Measurements from ENCODE around the gene FAM222A. TPM values are rescaled to one million over a fixed set of nuclear protein-coding genes. Genes with fewer than 3 reads are reported as not detected.

FAM222A gene
- total and polyA plus RNA-seq, 7 donors = 1.1 to 3.3 (median 2.1) TPM

- no peak overlapping the region for H3K4me3 ChIP-seq
- H3K9me3 ChIP-seq = no peaks in the 10 kb centered on the region
- H3K4me1 ChIP-seq = peaks cover 0 to 5% (median 0%) of the 10 kb centered on the region in 4 donors
- H3K27ac ChIP-seq = no peak overlapping the region
- no peaks in the 10 kb centered on the region for H3K36me3 ChIP-seq
- H3K27me3 ChIP-seq = no peaks in the 10 kb centered on the region
- intact Hi-C loops (cut with DNase I) = no loop called here
- TF ChIP-seq POLR2AphosphoS5 (IDR thresholded peaks at IDR 0.05) = no peak
- TF ChIP-seq POLR2A (IDR thresholded peaks at IDR 0.05) = no peak
- no peak for TF ChIP-seq EP300 (IDR thresholded peaks at IDR 0.05)
- TF ChIP-seq CTCF (IDR thresholded peaks at IDR 0.05) = no peak
- WGBS, 2 donors = 90 to 93% methylated on average over 12 of the region's 12 CpGs
- DNase-seq = peak; percentile 53
Observed at GRCh38 chr12:109766251-109766778, 52.7 kb downstream of the FAM222A start.

- TF ChIP-seq EP300 (IDR thresholded peaks at IDR 0.05) = no peak
- TF ChIP-seq POLR2AphosphoS5 (IDR thresholded peaks at IDR 0.05) = no peak
- no peak for TF ChIP-seq CTCF (IDR thresholded peaks at IDR 0.05)
- no peak for TF ChIP-seq POLR2A (IDR thresholded peaks at IDR 0.05)
- Histone ChIP-seq H3K4me1 (peaks cover 0 to 5% (median 0%) of the 10 kb centered on the region in 4 donors), H3K9me3 (no peaks in the 10 kb centered on the region), H3K27me3 (no peaks in the 10 kb centered on the region), H3K4me3 (no peak overlapping the region), H3K36me3 (no peaks in the 10 kb centered on the region), H3K27ac (no peak overlapping the region)
- 91 to 94% methylated on average over 4 of the region's 4 CpGs for WGBS, 2 donors
- no peak for DNase-seq
- intact Hi-C loops (cut with DNase I) = no loop called here
Observed at GRCh38 chr12:109767456-109767855, 53.8 kb downstream of the FAM222A start.

GRCh38 chr12:109767991-109768900 lies 54.6 kb downstream of the FAM222A start:
- Histone ChIP-seq H3K4me3 (no peak overlapping the region), H3K4me1 (peaks cover 0 to 13% (median 6%) of the 10 kb centered on the region in 4 donors), H3K27ac (no peak overlapping the region), H3K36me3 (no peaks in the 10 kb centered on the region), H3K9me3 (no peaks in the 10 kb centered on the region), H3K27me3 (no peaks in the 10 kb centered on the region)
- peak; percentile 57 for DNase-seq
- 96% methylated on average over 54 of the region's 54 CpGs for WGBS, 2 donors
- no peak for TF ChIP-seq CTCF (IDR thresholded peaks at IDR 0.05)
- TF ChIP-seq POLR2AphosphoS5 (IDR thresholded peaks at IDR 0.05) = no peak
- TF ChIP-seq POLR2A (IDR thresholded peaks at IDR 0.05) = no peak
- no peak for TF ChIP-seq EP300 (IDR thresholded peaks at IDR 0.05)
- intact Hi-C loops (cut with DNase I) = no loop called here

- Histone ChIP-seq H3K36me3 (no peaks in the 10 kb centered on the region), H3K9me3 (no peaks in the 10 kb centered on the region), H3K27ac (no peak overlapping the region), H3K4me3 (no peak overlapping the region), H3K4me1 (peaks cover 0 to 18% (median 11%) of the 10 kb centered on the region in 4 donors), H3K27me3 (no peaks in the 10 kb centered on the region)
- intact Hi-C loops (cut with DNase I) = no loop called here
- WGBS, 2 donors = 96% methylated on average over 38 of the region's 38 CpGs
- peak; percentile 59 for DNase-seq
- TF ChIP-seq POLR2AphosphoS5 (IDR thresholded peaks at IDR 0.05) = no peak
- TF ChIP-seq POLR2A (IDR thresholded peaks at IDR 0.05) = no peak
- no peak for TF ChIP-seq CTCF (IDR thresholded peaks at IDR 0.05)
- no peak for TF ChIP-seq EP300 (IDR thresholded peaks at IDR 0.05)
Observed at GRCh38 chr12:109768901-109769670, 55.5 kb downstream of the FAM222A start.
